ENCODE data around the gene ZNF224. TPM values are rescaled to one million over a fixed set of nuclear protein-coding genes. Genes with fewer than 3 reads are reported as not detected.

Gene ZNF224
- total and polyA plus RNA-seq, 2 of the 13 experiments (the other 11 are each of a cell fraction or from before 2014, with no cell fraction given) = 13.0 to 16.1 TPM

DNA sequence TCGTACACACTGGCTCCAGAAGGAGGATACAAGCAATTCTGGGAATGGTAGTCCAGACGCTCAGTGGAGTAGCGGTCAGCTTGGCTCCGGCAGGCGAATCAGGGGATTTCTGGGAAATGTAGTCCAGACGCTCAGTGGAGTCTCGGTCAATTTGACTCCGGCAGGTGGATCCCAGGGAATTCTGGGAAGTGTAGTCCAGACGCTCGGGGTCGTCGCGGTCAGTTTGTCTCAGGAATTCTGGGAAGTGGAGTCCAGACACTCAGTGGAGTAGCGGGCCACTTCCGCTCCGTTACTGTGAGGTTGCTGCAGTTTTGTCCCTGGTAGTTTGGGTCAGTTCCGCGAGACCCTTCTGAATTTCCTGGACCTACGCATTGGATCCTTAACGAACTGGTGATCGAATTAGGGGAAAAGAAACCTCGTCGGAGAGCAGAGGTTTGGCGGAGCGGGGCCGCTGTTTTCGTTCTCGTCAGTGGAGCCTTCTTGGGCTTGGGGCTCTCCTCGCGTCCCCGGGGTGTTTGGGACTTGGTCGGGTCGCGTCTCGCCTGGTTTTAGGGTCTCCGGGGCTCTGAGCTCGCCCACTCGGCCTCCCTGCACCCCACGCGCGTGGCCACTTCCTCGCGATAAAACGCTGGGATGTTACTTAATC is 19.1 kb downstream of the ZNF224 start, which contains the start of gene ZNF225 (continued):
- no peak for TF ChIP-seq ATRX (CRISPR knock-in tag; IDR thresholded peaks at IDR 0.05; ENCODE audit: borderline replicate concordance)
- no peak; the same call in 1 of the 2 replicates for TF ChIP-seq RFX3 (CRISPR knock-in tag; IDR thresholded peaks at IDR 0.05)
- TF ChIP-seq NONO (IDR thresholded peaks at IDR 0.05) = no peak
- TF ChIP-seq NONO (CRISPR knock-in tag; conservative IDR thresholded peaks at IDR 0.05) = no peak
- TF ChIP-seq IKZF1 (IDR thresholded peaks at IDR 0.05) = no peak
- TF ChIP-seq BRCA1 (CRISPR knock-in tag; IDR thresholded peaks at IDR 0.05) = no peak
- TF ChIP-seq ZNF430 (CRISPR knock-in tag; IDR thresholded peaks at IDR 0.05) = no peak
- no peak for TF ChIP-seq RBM39 (IDR thresholded peaks at IDR 0.05; ENCODE audit: low read depth, low read length, poor library complexity, severe bottlenecking)
- 0 out of 2 replicates have a peak, but pooled peaks have one; percentile 27 for TF ChIP-seq MEIS2 (CRISPR knock-in tag; IDR thresholded peaks at IDR 0.05)
- no peak for TF ChIP-seq KDM1A (CRISPR knock-in tag; IDR thresholded peaks at IDR 0.05)
- TF ChIP-seq HNF1A (IDR thresholded peaks at IDR 0.05; ENCODE audit: low read depth) = peak; percentile 25; the same call in 1 of the 2 replicates
- peak; percentile 65; the same call in 1 of the 2 replicates for TF ChIP-seq HNF1A (CRISPR knock-in tag; IDR thresholded peaks at IDR 0.05; ENCODE audit: borderline replicate concordance)
- TF ChIP-seq LRRFIP1 (CRISPR knock-in tag; conservative IDR thresholded peaks at IDR 0.05) = no peak
- TF ChIP-seq, protein P1, sequence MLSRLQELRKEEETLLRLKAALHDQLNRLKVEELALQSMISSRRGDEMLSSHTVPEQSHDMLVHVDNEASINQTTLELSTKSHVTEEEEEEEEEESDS (CRISPR knock-in tag; IDR thresholded peaks at IDR 0.05; ENCODE audit: borderline replicate concordance) = 0 out of 2 replicates have a peak, but pooled peaks have one; percentile 51
- TF ChIP-seq ATF5 (CRISPR knock-in tag; IDR thresholded peaks at IDR 0.05; ENCODE audit: low read depth) = no peak
- TF ChIP-seq MLLT10 (CRISPR knock-in tag; IDR thresholded peaks at IDR 0.05) = no peak
- no peak for TF ChIP-seq FOXO1 (CRISPR knock-in tag; IDR thresholded peaks at IDR 0.05)
- no peak for TF ChIP-seq ZNF30 (CRISPR knock-in tag; IDR thresholded peaks at IDR 0.05)
- TF ChIP-seq ZNF292 (CRISPR knock-in tag; IDR thresholded peaks at IDR 0.05; ENCODE audit: borderline replicate concordance, low read depth) = no peak
- 0 out of 2 replicates have a peak, but pooled peaks have one; percentile 31 for TF ChIP-seq NR2F2 (IDR thresholded peaks at IDR 0.05; ENCODE audit: borderline replicate concordance, low read depth)
- TF ChIP-seq, protein P2, sequence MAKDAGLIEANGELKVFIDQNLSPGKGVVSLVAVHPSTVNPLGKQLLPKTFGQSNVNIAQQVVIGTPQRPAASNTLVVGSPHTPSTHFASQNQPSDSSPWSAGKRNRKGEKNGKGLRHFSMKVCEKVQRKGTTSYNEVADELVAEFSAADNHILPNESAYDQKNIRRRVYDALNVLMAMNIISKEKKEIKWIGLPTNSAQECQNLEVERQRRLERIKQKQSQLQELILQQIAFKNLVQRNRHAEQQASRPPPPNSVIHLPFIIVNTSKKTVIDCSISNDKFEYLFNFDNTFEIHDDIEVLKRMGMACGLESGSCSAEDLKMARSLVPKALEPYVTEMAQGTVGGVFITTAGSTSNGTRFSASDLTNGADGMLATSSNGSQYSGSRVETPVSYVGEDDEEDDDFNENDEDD (CRISPR knock-in tag; IDR thresholded peaks at IDR 0.05; ENCODE audit: borderline replicate concordance) = no peak
- no peak for TF ChIP-seq NFE2 (CRISPR knock-in tag; IDR thresholded peaks at IDR 0.05)
- TF ChIP-seq ZSCAN9 (CRISPR knock-in tag; IDR thresholded peaks at IDR 0.05; ENCODE audit: borderline replicate concordance) = peak; percentile 26; the same call in 1 of the 2 replicates

Data from HepG2 (cell line).